Colonic mucosa (tissue), 4 donors: ENCODE measurements around the gene MLLT10. TPM values are rescaled to one million over a fixed set of nuclear protein-coding genes. Genes with fewer than 3 reads are reported as not detected.

Experiments used
- DNase-seq: peaks from one replicate; pipeline ENCODE4 v3.0.0-alpha.2; 2020
- H3K27ac ChIP-seq: fragments of 200-600 bp; one replicate; pipeline ENCODE4 v1.8.0; 2021
- H3K27me3 ChIP-seq: fragments of 200-600 bp; one replicate; pipeline ENCODE4 v1.8.0; 2021
- H3K36me3 ChIP-seq: fragments of 200-600 bp; one replicate; pipeline ENCODE4 v1.8.0; 2021
- H3K4me1 ChIP-seq: fragments of 200-600 bp; one replicate; pipeline ENCODE4 v1.8.0; 2021; ENCODE audit warnings: mild to moderate bottlenecking
- H3K4me3 ChIP-seq: fragments of 200-600 bp; one replicate; pipeline ENCODE4 v1.8.0; 2021
- H3K9ac ChIP-seq, 2 donors: one replicate each; pipeline ENCODE4 v1.7.0; 2013; ENCODE audit warnings: control low read depth in 2 of 2, low read depth in 2 of 2, low read length in 2 of 2
- H3K9me3 ChIP-seq: fragments of 200-600 bp; one replicate; pipeline ENCODE4 v1.8.0; 2021
- CTCF ChIP-seq: fragments of 200-600 bp; IDR thresholded peaks from one replicate; pipeline ENCODE4 v1.8.0; 2022; ENCODE audit warnings: antibody characterized with exemption, mild to moderate bottlenecking
- intact Hi-C: fragments of 100-400 bp; cut with DNase I; formaldehyde crosslinking; loops from one replicate; pipeline ENCODE4 v1.14.1; 2022
- total RNA-seq, 2 donors: library from RNA; stranded (reverse); fragmentation: NEBNext Ultra II Directional in 1 of 2; extraction: Animal tissue kit (Norgen Biotek cat#: 25700) in 1 of 2; gene quantifications; one replicate each; pipeline ENCODE4 v1.2.1, GENCODE V29; 2021
- donor health status: healthy.
- donor health status: DM: no; HTN: no; CAD: no.
- donor health status: DM: no; HTN: no; CAD: no.

The MLLT10 gene
- total RNA-seq, 2 donors from 2014 or later = 17.8 to 25.1 TPM

GRCh38 chr10:21511946-21512572 lies 22.0 kb upstream of the MLLT10 start:
- intact Hi-C loops = no loop called here
- no peak overlapping the region for H3K4me3 ChIP-seq
- DNase-seq = no peak

GRCh38 chr10:21512573-21513404 lies 21.2 kb upstream of the MLLT10 start:
- intact Hi-C loops = no loop called here
- peaks cover 46% of the 10 kb centered on the region for H3K27me3 ChIP-seq

More at GRCh38 chr10:21511946-21512572, 22.0 kb upstream of the MLLT10 start:
- no peak overlapping the region for H3K9ac ChIP-seq
- H3K4me1 ChIP-seq = no peaks in the 10 kb centered on the region
- TF ChIP-seq CTCF = no peak
- H3K36me3 ChIP-seq = no peaks in the 10 kb centered on the region
- no peaks in the 10 kb centered on the region for H3K9me3 ChIP-seq
- peaks cover 40% of the 10 kb centered on the region for H3K27me3 ChIP-seq
- H3K27ac ChIP-seq = no peak overlapping the region

GRCh38 chr10:21513405-21513788 lies 20.6 kb upstream of the MLLT10 start:
- Histone ChIP-seq H3K27me3 (peaks cover 52% of the 10 kb centered on the region), H3K4me3 (no peak overlapping the region), H3K9ac (no peak overlapping the region), H3K9me3 (no peaks in the 10 kb centered on the region), H3K4me1 (no peaks in the 10 kb centered on the region), H3K36me3 (no peaks in the 10 kb centered on the region), H3K27ac (no peak overlapping the region)
- intact Hi-C loops = no loop called here
- no peak for DNase-seq
- no peak for TF ChIP-seq CTCF

More at GRCh38 chr10:21512573-21513404, 21.2 kb upstream of the MLLT10 start:
- Histone ChIP-seq H3K9me3 (no peaks in the 10 kb centered on the region), H3K36me3 (no peaks in the 10 kb centered on the region), H3K9ac (no peak overlapping the region), H3K4me3 (no peak overlapping the region), H3K27ac (no peak overlapping the region), H3K4me1 (no peaks in the 10 kb centered on the region)
- TF ChIP-seq CTCF = no peak
- no peak for DNase-seq

GRCh38 chr10:21514129-21514817 lies 19.8 kb upstream of the MLLT10 start:
- no peak overlapping the region for H3K9ac ChIP-seq
- H3K36me3 ChIP-seq = no peaks in the 10 kb centered on the region
- no peak overlapping the region for H3K4me3 ChIP-seq
- no peak for TF ChIP-seq CTCF
- no peak overlapping the region for H3K27ac ChIP-seq
- peaks cover 61% of the 10 kb centered on the region for H3K27me3 ChIP-seq
- H3K4me1 ChIP-seq = no peaks in the 10 kb centered on the region
- no peaks in the 10 kb centered on the region for H3K9me3 ChIP-seq
- no peak for DNase-seq
- intact Hi-C loops = no loop called here

- Histone ChIP-seq H3K9me3 (no peaks in the 10 kb centered on the region), H3K27me3 (peaks cover 67% of the 10 kb centered on the region), H3K36me3 (no peaks in the 10 kb centered on the region), H3K9ac (no peak overlapping the region), H3K4me1 (no peaks in the 10 kb centered on the region), H3K4me3 (no peak overlapping the region), H3K27ac (no peak overlapping the region)
- no peak for DNase-seq
- intact Hi-C loops = no loop called here
- TF ChIP-seq CTCF = no peak
Observed at GRCh38 chr10:21514818-21515351, 19.1 kb upstream of the MLLT10 start.
